Lung (tissue), 12 donors: Measurements from ENCODE around the gene NPEPL1. TPM values are rescaled to one million over a fixed set of nuclear protein-coding genes. Genes with fewer than 3 reads are reported as not detected.

Experiments used
- ATAC-seq: fragments of 200-7000 bp; cut with Tn5 transposase; one replicate; pipeline ENCODE4 v1.9.1; 2020; ENCODE audit warnings: moderate number of reproducible peaks; ENCODE audit not compliant: insufficient read depth, low FRiP score
- DNase-seq, 3 donors: peaks; one replicate each; pipeline ENCODE4 v3.0.0-alpha.2; 2013 to 2017
- H3K27ac ChIP-seq, 2 donors: one replicate each; pipeline ENCODE4 v1.5.1; 2013; ENCODE audit warnings: mild to moderate bottlenecking in 2 of 2, moderate library complexity in 2 of 2, control low read depth in 1 of 2, inconsistent platforms in 1 of 2, low read depth in 1 of 2, low read length in 1 of 2
- H3K27me3 ChIP-seq, 3 donors: one replicate each; pipeline ENCODE4 v1.5.1; 2013; ENCODE audit warnings: low read length in 2 of 3; ENCODE audit not compliant: control insufficient read depth in 3 of 3, insufficient read depth in 3 of 3
- H3K36me3 ChIP-seq, 4 donors: one replicate each; pipeline ENCODE4 v1.5.1; 2013; ENCODE audit warnings: low read length in 4 of 4, mild to moderate bottlenecking in 1 of 4, moderate library complexity in 1 of 4; ENCODE audit not compliant: control insufficient read depth in 4 of 4, insufficient read depth in 4 of 4
- H3K4me1 ChIP-seq, 5 donors: one replicate each; pipeline ENCODE4 v1.5.1; 2013; ENCODE audit warnings: low read length in 5 of 5, mild to moderate bottlenecking in 2 of 5, moderate library complexity in 1 of 5; ENCODE audit not compliant: control insufficient read depth in 5 of 5, insufficient read depth in 5 of 5
- H3K4me3 ChIP-seq: one replicate; pipeline ENCODE4 v1.5.1; 2013; ENCODE audit warnings: mild to moderate bottlenecking, control low read depth, moderate library complexity
- H3K9ac ChIP-seq, 2 donors: one replicate each; pipeline ENCODE4 v1.5.1; 2013; ENCODE audit warnings: low read length in 2 of 2, control low read depth in 1 of 2; ENCODE audit not compliant: insufficient read depth in 1 of 2
- H3K9me3 ChIP-seq, 4 donors: one replicate each; pipeline ENCODE4 v1.5.1; 2013; ENCODE audit warnings: low read length in 3 of 4, mild to moderate bottlenecking in 1 of 4, moderate library complexity in 1 of 4; ENCODE audit not compliant: control insufficient read depth in 4 of 4, insufficient read depth in 3 of 4
- CTCF ChIP-seq: IDR thresholded peaks from 2 replicates; pipeline ENCODE4 v1.5.1; 2012; ENCODE audit warnings: mild to moderate bottlenecking; ENCODE audit errors: control extremely low read depth, extremely low read depth
- WGBS, 2 donors: extraction: QIAGEN DNeasy Blood & Tissue Kit; methylation state at CpG; one replicate each; pipeline ENCODE4 v1.1.7; 2013; 5-methylcytosine and 5-hydroxymethylcytosine counted together
- polyA plus RNA-seq, 2 donors: library from polyadenylated mRNA; stranded (reverse); fragments of 200-250 nt; gene quantifications; one replicate each; pipeline ENCODE4 v1.2.1, GENCODE V29; 2013
- total RNA-seq, 2 donors: library from RNA; depleted of rRNA in 1 of 2; stranded (reverse); fragments of >200 nt in 1 of 2; gene quantifications; one replicate each; pipeline ENCODE4 v1.2.1, GENCODE V29; 2014 to 2021
- donor health status: control.
- donor health status: control.
- donor health status: Bipolar disorder and iron deficiency.
- donor health status: healthy.
- donor health status: DM: yes; HTN: yes; CAD: no.

Gene NPEPL1
- total and polyA plus RNA-seq, 4 donors: 24.3 to 46.2 (median 41.2) TPM

- Histone ChIP-seq H3K36me3 (peaks cover 15 to 61% (median 46%) of the 10 kb centered on the region in 4 donors), H3K27ac (no peak overlapping the region), H3K4me1 (peaks cover 0 to 12% (median 5%) of the 10 kb centered on the region in 5 donors), H3K9me3 (peaks cover 0 to 4% (median 0%) of the 10 kb centered on the region in 4 donors), H3K27me3 (peaks cover 0 to 2% (median 0%) of the 10 kb centered on the region in 3 donors), H3K4me3 (no peak overlapping the region), H3K9ac (no peak overlapping the region)
- TF ChIP-seq CTCF: no peak
- ATAC-seq: no peak
- DNase-seq: peak in 1 of 3 donors; percentile 10
- 91 to 92% methylated on average over 9 of the region's 9 CpGs for WGBS, 2 donors
Measured at GRCh38 chr20:58699623-58700107, 7.1 kb downstream of the NPEPL1 start.

- no peak overlapping the region for H3K9ac ChIP-seq
- WGBS, 2 donors: 83 to 86% methylated on average over 11 of the region's 11 CpGs
- no peak overlapping the region for H3K4me3 ChIP-seq
- H3K27me3 ChIP-seq: no peaks in the 10 kb centered on the region
- TF ChIP-seq CTCF: no peak
- ATAC-seq: no peak
- H3K4me1 ChIP-seq: peaks cover 0 to 10% (median 0%) of the 10 kb centered on the region in 5 donors
- peak; percentile 7 to 72 (median 61) for DNase-seq
- H3K36me3 ChIP-seq: peaks cover 17 to 62% (median 40%) of the 10 kb centered on the region in 4 donors
- no peaks in the 10 kb centered on the region for H3K9me3 ChIP-seq
- no peak overlapping the region for H3K27ac ChIP-seq
Measured at GRCh38 chr20:58700121-58700821, 7.7 kb downstream of the NPEPL1 start.

- peak in 1 of 3 donors; percentile 54 for DNase-seq
- H3K27me3 ChIP-seq: no peaks in the 10 kb centered on the region
- TF ChIP-seq CTCF: no peak
- no peak overlapping the region for H3K27ac ChIP-seq
- 86 to 92% methylated on average over 11 of the region's 11 CpGs for WGBS, 2 donors
- peaks cover 0 to 10% (median 0%) of the 10 kb centered on the region in 5 donors for H3K4me1 ChIP-seq
- ATAC-seq: no peak
- no peak overlapping the region for H3K4me3 ChIP-seq
- no peak overlapping the region for H3K9ac ChIP-seq
- peaks cover 17 to 64% (median 40%) of the 10 kb centered on the region in 4 donors for H3K36me3 ChIP-seq
- H3K9me3 ChIP-seq: no peaks in the 10 kb centered on the region
Measured at GRCh38 chr20:58700823-58701222, 8.2 kb downstream of the NPEPL1 start.
